Spinal cord (tissue), 10 donors: ENCODE results near the gene CTDSP2. TPM values are rescaled to one million over a fixed set of nuclear protein-coding genes. Genes with fewer than 3 reads are reported as not detected.
"Not testable (repeated sequence)": the region's sequence is repeated elsewhere in the genome, so short reads cannot be mapped to it uniquely, and the experiment has no call there.

Experiments used
- DNase-seq, 6 donors: peaks; one replicate each; pipeline versions ENCODE4 v3.0.0 to v3.0.0-alpha.2; 2013 to 2015; ENCODE audit warnings: low spot score in 6 of 6, low read depth in 4 of 6
- H3K27ac ChIP-seq: one replicate; pipeline ENCODE4 v1.5.1; 2013; ENCODE audit warnings: low read depth, low read length, control low read depth
- H3K27me3 ChIP-seq: one replicate; pipeline ENCODE4 v1.6.1; 2013; ENCODE audit warnings: low read length; ENCODE audit not compliant: control insufficient read depth, insufficient read depth
- H3K36me3 ChIP-seq: one replicate; pipeline ENCODE4 v1.6.1; 2013; ENCODE audit warnings: low read length; ENCODE audit not compliant: control insufficient read depth, insufficient read depth
- H3K4me1 ChIP-seq: one replicate; pipeline ENCODE4 v1.6.1; 2013; ENCODE audit warnings: low read length; ENCODE audit not compliant: control insufficient read depth, insufficient read depth
- H3K4me3 ChIP-seq: one replicate; pipeline ENCODE4 v1.5.1; 2013; ENCODE audit warnings: low read depth, low read length, control low read depth
- H3K9me3 ChIP-seq: one replicate; pipeline ENCODE4 v1.6.1; 2013; ENCODE audit warnings: low read length; ENCODE audit not compliant: control insufficient read depth, insufficient read depth
- WGBS: methylation state at CpG from one replicate; pipeline ENCODE4 v1.1.5; 2013; ENCODE audit warnings: missing lambda C conversion rate; ENCODE audit not compliant: insufficient coverage; 5-methylcytosine and 5-hydroxymethylcytosine counted together
- polyA plus RNA-seq, 2 donors: library from polyadenylated mRNA; unstranded; fragments of 120-200 nt; gene quantifications; one replicate each; pipeline ENCODE4 v1.2.1, GENCODE V29; 2013; ENCODE audit not compliant: insufficient read length in 2 of 2
- total RNA-seq, 2 donors: library from RNA; depleted of rRNA in 1 of 2; stranded (reverse); fragments of 120-200 nt in 1 of 2; fragments of >200 nt in 1 of 2; gene quantifications; one replicate each; pipeline versions ENCODE4 v1.2.3 to v1.2.4, GENCODE V29; 2013 to 2014
- donor health status: healthy.

Gene CTDSP2
- total and polyA plus RNA-seq, 4 donors, result 42.6 to 111 (median 102) TPM

DNA sequence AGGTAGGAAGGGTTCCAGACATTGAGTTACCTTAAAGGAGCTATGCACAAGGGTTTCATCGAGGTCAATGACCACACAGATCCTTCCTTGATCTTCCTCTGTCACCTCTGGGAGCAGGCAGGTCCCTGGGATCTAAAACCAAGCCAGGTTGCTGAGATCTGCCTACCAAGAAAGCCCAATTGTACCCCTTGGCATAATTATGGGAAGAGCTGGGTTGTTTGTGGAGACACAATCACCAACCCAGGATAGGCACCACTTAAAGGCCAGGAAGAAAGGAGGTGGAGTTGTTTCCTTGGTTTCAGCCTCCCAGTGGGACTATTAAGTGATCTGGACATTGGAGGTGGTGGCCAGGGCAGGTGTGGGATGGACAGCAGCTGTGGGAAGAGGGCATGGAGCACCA, 19.6 kb downstream of the CTDSP2 start:
- Histone ChIP-seq H3K9me3 (no peaks in the 10 kb centered on the region), H3K4me3 (no peak overlapping the region), H3K27me3 (no peaks in the 10 kb centered on the region), H3K27ac (no peak overlapping the region), H3K4me1 (peaks cover 13% of the 10 kb centered on the region), H3K36me3 (peaks cover 77% of the 10 kb centered on the region)
- WGBS, result no CpG with 5 or more reads among the region's 1 CpG
- no peak for DNase-seq

DNA sequence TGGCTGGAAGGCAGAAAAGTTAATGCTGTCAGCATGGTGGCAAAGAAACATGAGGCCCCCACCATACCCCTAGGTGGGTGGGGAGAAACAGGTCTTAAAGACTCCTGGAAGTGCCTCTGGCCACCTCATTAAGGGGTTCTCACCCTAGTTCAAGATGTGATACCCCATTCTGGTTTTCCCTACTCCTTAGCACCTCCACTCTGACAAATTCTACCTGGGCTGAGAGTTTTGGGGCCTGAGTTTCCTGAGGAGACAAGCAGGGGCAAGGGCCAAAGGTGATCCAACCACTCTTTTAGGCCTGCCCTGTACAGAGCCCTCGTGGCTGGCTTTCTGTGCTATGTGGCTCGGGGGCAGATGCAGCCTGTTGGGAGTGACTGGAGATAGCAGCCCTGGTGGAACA, 20.1 kb downstream of the CTDSP2 start:
- H3K36me3 ChIP-seq, result peaks cover 80% of the 10 kb centered on the region
- H3K4me1 ChIP-seq, result peaks cover 7% of the 10 kb centered on the region
- no peaks in the 10 kb centered on the region for H3K27me3 ChIP-seq
- H3K27ac ChIP-seq, result no peak overlapping the region
- H3K4me3 ChIP-seq, result no peak overlapping the region
- 96% methylated on average over 2 of the region's 2 CpGs for WGBS
- DNase-seq, result no peak
- H3K9me3 ChIP-seq, result no peaks in the 10 kb centered on the region

DNA sequence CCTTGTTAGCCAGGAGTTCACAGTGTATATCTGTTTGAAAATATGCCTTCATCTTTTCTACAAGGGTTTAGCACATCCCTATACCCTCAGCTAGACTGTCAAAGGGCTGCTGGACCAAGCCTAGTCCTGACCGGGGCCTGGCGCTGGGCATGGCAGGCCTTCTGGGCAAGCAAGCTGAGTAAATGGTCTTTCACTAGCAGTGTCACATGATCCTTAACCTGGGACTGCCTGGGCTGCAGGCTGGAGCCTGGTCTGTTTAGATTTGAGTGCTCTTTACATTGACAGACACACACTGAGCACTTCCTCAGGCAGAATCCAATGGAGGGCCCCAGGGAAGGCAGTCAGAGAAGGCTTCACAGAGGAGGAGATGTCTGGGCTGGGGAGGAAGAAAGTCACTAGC, 21.1 kb downstream of the CTDSP2 start:
- H3K4me3 ChIP-seq, result no peak overlapping the region
- no peak overlapping the region for H3K27ac ChIP-seq
- no peaks in the 10 kb centered on the region for H3K9me3 ChIP-seq
- peaks cover 81% of the 10 kb centered on the region for H3K36me3 ChIP-seq
- no peak for DNase-seq
- H3K27me3 ChIP-seq, result no peaks in the 10 kb centered on the region
- WGBS, result 86% methylated on average over 2 of the region's 2 CpGs
- no peaks in the 10 kb centered on the region for H3K4me1 ChIP-seq

DNA sequence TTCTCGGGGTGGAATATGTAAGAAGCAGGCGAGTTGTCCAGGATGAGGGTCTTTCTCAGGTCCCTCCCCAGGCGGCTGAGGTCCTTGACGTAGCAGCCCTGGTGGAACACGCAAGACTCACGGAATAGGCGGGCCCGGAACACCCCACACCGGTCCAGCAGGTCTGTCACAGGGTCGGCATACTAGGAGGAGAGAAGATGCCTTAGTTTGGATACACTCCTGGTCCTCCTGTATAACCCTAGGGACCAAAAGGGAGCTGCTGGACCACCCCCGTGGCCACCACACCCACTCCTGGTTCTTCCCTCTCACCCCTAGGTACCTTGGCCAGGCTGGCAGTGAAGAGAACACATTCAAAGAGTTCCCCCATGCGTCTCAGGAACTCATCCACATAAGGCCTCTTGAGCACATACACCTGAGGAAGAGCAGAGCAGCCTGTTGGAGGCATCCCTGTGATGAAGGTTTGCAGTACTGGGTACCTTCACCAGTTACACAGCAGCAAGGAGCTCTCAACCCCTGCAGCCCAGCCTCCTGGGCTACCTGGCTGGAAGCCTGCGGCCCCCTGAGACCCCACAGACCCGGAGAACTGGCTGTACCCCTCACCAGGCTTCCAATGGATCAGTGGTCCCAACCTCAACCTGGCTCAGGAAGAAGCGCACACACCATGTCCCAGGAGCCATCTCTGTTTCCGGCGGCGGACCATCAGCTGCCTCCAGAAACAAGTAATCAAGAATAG, 22.5 kb downstream of the CTDSP2 start:
- H3K9me3 ChIP-seq, result no peaks in the 10 kb centered on the region
- H3K36me3 ChIP-seq, result peaks cover 83% of the 10 kb centered on the region
- no peaks in the 10 kb centered on the region for H3K4me1 ChIP-seq
- no peak overlapping the region for H3K27ac ChIP-seq
- WGBS, result 96% methylated on average over 17 of the region's 18 CpGs
- no peak overlapping the region for H3K4me3 ChIP-seq
- H3K27me3 ChIP-seq, result no peaks in the 10 kb centered on the region
- no peak for DNase-seq

DNA sequence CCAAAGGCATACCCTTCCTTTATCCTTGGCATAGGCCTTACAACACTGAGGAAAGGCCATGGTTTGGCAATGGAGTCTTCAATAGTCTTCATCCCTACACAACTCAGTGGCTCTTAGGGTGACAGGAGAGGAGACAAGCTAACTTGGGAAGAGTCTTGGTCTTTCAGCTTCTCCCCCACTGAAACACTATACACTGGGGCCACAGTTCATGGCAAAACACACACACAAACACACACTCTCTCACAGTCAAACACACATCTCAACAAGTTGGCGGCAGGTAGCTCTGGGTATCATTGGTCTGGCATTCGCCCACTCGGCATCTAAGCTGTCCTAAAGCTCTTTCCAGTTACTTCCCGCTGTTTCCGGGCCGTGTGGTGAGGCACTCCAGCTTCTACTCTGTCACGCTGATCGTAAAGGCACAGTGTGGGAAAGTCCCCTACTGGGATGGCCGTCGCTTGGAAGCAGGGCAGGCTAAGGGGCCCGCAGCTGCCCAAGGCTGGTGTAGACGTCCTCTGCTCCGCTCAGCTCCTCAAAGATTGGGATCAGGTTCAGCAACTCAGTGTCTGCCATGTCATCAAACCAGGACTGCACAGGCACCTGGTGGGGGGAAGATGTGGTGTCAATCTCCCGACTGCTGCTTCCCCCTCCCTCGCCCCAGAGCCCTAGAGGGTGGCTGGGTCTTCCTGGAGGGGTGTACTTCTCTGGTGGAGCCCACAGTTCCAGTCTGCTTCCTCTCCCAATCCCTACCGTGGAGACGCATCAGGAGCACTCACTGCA, 23.2 kb downstream of the CTDSP2 start:
- DNase-seq, result no peak
- Histone ChIP-seq H3K27me3 (no peaks in the 10 kb centered on the region), H3K4me1 (no peaks in the 10 kb centered on the region), H3K36me3 (peaks cover 84% of the 10 kb centered on the region), H3K9me3 (no peaks in the 10 kb centered on the region), H3K27ac (no peak overlapping the region), H3K4me3 (no peak overlapping the region)
- WGBS, result 81% methylated on average over 14 of the region's 17 CpGs

DNA sequence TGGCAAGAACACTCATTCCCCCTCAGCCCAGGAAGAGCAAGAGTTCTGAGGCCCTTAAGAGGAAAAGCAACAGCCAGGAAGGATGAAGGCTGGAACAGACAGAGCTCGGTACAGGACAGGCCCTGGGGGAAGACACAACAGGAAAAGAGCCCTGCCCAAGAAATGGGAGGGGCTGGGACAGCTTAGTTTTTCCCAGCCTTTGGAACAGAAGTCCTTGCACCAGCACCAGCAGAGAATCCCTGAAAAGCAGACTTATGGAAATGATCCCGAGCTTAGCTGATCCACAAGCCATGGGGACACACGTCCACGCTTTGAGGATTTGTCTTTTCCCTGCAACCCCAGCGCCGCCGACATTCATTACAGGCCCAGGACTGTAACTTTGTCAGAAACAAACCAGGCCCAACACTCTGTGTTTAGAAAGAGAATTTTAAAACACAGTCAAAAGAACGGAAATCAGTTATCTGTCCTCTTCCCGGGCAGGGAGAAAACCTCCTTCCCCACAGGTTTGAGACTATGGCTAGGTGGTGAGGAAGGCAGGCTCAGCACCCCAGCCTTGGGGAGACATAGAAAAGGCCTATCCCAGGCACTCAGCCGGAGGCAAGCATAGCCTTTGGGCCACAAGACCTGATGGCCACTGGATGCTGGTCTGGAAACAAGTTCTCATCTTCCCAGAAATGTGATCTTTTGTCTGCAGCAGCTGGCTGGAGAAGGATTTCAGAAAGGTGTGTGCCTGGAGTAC, 24.0 kb downstream of the CTDSP2 start:
- Histone ChIP-seq H3K27me3 (no peaks in the 10 kb centered on the region), H3K4me1 (peaks cover 4% of the 10 kb centered on the region), H3K4me3 (no peak overlapping the region), H3K27ac (no peak overlapping the region), H3K9me3 (no peaks in the 10 kb centered on the region), H3K36me3 (peaks cover 77% of the 10 kb centered on the region)
- DNase-seq, result no peak
- 86% methylated on average over 7 of the region's 10 CpGs for WGBS

DNA sequence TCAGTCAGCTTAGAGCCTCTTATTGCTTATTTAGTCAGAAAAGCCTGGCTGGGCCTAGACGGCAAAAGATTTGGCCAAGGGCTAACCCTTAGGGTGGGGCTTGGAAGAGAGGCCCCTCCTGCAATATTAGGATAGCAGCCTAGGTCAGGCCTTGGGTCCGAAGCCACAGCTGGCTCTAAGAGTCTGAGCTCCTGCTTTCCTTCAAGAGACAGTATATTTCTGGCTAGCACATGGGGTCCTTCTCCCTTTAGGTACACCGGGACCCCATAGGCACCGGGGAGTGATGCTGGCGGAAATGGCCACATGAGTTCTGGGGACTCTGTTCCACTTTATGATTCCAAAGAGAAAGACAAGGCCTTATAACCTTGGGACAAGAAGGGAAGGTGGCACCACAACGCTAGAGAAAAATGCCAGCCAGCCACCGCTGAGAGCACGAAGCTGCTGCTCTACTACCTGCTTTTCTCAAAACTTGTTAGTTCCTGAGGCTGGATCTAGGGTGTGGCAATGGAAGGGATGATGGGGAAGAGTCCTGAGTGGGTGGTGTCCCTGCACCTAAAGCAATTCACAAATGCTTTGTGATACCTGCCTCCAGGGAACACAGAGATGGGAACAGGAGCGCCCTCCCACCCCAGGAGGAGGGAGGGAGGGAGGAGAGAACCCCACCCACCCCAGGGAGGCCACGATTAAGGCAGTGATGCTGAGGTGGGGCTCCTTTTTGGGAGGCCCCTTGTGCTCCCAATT, 24.9 kb downstream of the CTDSP2 start:
- 82% methylated on average over 7 of the region's 10 CpGs for WGBS
- Histone ChIP-seq H3K36me3 (peaks cover 68% of the 10 kb centered on the region), H3K27me3 (no peaks in the 10 kb centered on the region), H3K9me3 (no peaks in the 10 kb centered on the region), H3K27ac (no peak overlapping the region), H3K4me3 (no peak overlapping the region), H3K4me1 (peaks cover 8% of the 10 kb centered on the region)
- DNase-seq, result no peak

DNA sequence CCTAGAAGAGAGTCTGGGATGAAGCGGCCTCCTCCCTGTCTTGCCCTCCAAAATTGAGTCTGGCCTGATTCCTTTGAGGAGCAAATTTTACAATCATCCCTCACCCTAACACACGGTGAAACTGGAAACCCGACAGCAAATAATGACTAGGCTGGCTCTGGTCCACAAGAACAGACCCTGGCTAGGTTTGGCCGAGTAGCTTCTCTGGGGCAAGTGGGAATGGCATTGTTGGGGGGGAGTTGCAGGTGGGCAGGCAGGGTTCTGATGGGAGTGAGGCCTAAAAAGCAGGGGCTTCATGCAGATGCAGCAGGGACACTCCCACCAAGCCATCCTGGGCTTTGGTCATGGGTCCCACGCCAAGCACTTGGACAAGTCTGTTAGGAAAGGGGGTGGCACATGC, 25.5 kb downstream of the CTDSP2 start:
- H3K27me3 ChIP-seq, H3K27ac ChIP-seq, DNase-seq, H3K4me1 ChIP-seq, H3K4me3 ChIP-seq, H3K9me3 ChIP-seq: not testable (repeated sequence)
- peaks cover 61% of the 10 kb centered on the region for H3K36me3 ChIP-seq
- WGBS, result 86% methylated on average over 2 of the region's 5 CpGs

DNA sequence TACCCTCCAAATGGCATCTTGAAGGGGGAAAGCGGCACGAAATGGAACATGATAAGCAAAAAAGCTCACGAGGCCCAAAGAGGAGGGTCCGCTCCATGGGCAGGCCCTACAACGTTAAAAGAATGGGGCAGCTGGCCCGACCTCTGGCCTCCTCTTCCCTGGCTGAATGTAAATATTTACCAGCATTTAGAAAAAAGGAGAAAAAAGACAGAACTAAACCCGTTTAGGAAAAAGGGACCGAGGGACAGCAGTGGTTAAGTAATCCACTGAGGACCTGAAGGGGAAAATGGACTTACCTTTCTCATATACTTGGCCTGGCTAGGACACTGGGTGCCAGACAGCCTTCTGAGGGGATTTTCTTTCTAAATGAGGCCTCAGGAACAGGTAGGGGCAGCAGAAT, 26.4 kb downstream of the CTDSP2 start:
- H3K9me3 ChIP-seq, DNase-seq, H3K27me3 ChIP-seq, H3K4me1 ChIP-seq, H3K4me3 ChIP-seq, H3K27ac ChIP-seq: not testable (repeated sequence)
- peaks cover 56% of the 10 kb centered on the region for H3K36me3 ChIP-seq
- 75% methylated on average over 2 of the region's 8 CpGs for WGBS
